NCI-H446 treated with DMSO at 0.1 percent for 48 hours (cell line): ENCODE results near the gene ZDHHC7.
"Not testable (repeated sequence)": the region's sequence is repeated elsewhere in the genome, so short reads cannot be mapped to it uniquely, and the experiment has no call there.

Source experiments
- DNase-seq: peaks from one replicate; lab custom pipeline; 2025; lab: John Stamatoyannopoulos, UW

The ZDHHC7 gene

GRCh38 chr16:85010931-85011845, at the start of gene ZDHHC7:
Gene ZDHHC7 (minus strand): TSS chr16:85011535. CDS start chr16:84990618, 20,917 bp downstream.
- peak; percentile 51 for DNase-seq

- DNase-seq, result no peak
Measured at GRCh38 chr16:85058909-85059308, 47.6 kb upstream of the ZDHHC7 start.

DNA sequence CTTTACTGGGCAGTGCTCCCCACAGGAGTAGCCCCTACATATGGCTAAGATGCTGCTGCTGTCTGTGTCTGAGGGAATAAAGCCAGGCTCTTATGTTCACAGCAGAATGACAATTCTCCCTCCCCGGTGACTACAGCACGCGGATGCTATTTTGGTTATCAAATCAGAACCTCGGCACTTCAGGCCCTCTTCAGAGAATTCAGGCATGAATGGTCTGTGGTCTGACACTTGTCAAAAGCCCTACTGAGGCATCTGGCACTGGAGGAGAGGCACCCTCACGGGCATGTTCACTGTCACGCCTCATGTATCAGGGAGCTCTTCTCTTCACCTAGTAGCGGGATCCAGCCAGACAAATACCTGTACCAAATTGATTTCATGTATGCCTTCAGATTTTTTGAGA, 46.6 kb upstream of the ZDHHC7 start:
- DNase-seq, result no peak

- DNase-seq, result no peak
Measured at GRCh38 chr16:85057212-85057889, 46.0 kb upstream of the ZDHHC7 start.

GRCh38 chr16:85056211-85056748, 44.9 kb upstream of the ZDHHC7 start:
- DNase-seq, result no peak

DNA sequence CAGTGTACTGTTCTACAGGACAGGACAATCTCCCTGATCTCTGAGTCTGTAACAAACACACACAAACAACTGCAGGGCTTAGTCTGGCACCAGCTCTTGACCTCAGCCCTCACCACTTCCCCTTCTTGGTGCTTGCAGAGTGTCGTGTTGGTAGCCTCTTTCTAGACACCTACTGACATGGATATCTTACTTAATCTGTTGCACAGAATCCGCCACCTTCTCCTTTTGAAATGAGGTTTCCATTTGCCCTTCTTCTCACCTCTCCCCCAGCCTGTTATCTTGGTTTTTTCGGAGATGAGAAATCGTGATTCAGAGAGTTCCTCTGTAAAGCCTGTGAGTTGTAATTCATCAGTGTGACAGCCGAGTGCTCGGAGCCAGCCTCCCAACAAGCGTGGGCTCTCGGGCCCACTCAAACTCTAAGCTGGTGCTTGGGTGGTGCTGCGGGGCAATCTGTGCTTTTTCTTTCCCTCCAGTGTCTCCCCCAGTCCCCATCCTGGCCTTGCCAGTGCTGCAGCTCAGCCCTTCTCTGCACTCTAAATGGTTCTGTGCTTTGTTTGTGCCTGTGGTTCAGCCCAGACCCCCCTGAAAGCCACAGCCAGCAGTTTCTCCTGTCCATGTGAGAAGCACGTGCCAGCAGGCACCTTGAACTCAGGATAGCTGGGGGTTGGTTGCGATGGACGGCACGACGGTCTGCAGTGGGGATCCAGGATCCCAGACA, 44.3 kb upstream of the ZDHHC7 start:
- no peak for DNase-seq

DNA sequence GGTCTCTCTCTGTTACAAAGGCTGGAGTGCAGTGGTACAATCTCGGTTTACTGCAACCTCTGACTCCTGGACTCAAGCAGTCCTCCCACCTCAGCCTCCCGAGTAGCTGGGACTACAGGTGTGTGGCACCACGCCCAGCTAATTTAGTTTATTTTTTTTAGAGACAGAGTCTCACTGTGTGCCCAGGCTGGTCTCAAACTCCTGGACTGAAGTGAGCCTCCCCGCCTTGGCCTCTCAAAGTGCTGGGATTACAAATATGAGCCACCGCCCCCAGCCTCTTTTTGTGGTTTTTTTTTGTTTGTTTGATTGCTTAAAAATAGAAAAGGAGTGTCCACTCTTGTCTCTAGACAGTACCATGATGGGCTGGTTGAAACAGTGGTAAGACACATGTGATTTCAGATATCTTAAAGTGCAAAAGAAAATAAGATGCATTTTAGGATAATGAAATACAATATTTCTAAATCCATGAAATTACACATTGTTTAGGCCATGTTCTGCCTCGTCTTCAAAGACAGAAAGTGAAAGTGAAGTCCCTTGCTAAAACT, 43.7 kb upstream of the ZDHHC7 start:
- DNase-seq, result no peak

DNA sequence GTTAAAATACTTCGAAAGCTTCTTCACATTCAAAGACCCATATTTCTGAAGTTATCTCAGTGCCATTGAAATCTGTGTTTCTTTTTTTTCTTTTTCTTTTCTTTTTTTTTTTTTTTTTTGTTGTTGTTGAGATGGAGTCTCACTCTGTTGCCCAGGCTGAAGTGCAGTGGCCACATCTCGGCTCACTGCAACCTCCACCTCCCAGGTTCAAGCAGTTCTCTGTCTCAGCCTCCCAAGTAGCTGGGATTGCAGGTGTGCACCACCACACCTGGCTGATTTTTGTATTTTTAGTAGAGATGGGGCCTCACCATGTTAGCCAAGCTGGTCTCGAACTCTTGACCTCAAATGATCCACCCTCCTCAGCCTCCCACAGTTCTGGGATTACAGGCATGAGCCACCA, 43.0 kb upstream of the ZDHHC7 start:
- not testable (repeated sequence) for DNase-seq

DNA sequence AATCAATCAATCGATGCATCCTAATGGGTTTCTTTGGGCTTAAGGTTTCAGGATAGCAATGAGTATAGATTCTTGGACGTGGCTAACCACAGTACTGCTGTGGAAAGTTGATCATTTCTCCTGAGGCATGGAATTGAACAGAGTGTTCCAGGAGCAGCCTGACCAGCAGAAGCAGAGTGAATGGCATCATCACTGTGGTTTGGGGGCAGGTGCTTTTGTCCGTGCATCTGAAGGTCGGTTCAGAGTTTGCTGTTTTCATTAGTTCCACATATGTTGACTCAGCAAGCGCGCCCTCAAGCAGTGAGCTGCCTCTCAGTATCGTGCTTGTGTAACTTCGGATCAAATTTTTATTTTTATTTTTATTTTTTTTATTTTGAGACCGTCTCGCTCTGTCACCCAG, 41.2 kb upstream of the ZDHHC7 start:
- no peak for DNase-seq

DNA sequence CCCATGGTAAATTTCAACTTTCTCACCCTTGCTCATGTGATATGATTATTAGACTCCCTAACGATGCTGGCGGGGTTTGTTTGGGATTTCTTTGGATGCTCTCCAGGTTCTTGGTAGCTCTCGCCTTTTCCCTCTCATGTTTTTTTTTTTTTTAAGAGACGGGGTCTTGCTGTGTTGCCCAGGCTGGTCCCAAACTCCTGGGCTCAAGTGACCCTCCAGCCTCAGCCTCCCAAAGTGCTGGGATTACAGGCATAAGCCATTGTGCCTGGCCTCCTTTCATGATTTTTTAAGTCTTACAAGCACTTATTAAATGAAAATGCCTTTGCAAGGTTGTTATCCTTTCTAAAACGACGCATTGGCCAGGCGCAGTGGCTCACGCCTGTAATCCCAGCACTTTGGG, 40.3 kb upstream of the ZDHHC7 start:
- DNase-seq, result no peak

DNA sequence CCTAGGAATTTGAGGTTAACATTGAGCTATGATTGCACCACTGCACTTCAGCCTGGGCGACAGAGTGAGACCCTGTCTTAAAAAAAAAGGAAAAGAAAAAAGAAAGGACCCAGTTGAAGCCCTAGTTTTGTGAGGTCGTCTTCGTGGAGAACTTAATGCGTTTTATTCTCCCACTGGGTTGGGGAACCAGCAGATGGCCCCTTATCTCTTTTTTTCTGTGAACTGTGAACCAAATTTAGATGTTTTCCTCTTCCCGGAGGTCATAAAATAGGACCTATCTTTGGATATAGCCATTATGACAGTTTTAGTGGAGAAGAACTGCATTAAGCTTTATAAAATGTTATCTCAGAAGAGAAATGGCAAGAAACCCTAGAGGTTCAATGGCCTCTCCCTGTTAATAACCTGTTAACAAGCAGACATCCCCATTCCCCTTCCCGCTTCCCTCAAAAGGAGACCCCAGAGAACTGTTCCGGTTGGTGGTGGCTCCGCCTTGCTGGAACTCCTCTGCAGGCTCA, 39.8 kb upstream of the ZDHHC7 start:
- DNase-seq, result no peak

GRCh38 chr16:85049706-85050305, 38.5 kb upstream of the ZDHHC7 start:
- no peak for DNase-seq

DNA sequence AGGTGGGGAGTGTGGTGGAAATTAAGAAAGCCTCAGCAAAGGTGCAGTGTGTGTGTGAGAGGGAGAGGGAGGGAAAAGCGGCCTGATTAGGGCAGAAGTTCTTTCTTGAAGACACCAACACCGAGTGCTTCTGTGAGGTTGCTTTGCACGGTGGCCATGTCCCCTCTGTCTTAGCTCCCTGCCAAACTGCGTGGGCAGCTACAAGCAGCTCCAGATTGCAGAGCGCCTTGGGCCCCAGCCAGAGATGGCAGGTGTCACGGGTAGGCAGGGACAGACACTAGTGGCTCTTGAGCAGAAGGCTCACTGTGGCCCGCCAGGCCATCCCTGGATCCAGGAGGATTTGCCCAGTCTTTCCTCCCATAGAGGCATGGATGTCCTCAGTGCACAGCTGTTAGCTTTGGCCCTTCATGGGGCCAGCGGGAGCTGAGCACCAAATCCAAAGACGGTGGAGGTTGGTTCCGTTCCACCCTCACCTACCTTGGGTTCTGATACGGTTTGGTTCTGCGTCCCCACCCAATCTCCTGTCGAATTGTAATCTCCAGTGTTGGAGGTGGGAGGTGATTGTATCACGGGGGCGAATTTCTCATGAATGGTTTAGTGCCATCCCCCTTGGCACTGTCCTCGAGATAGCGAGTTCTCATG, 37.7 kb upstream of the ZDHHC7 start:
- DNase-seq, result no peak

DNA sequence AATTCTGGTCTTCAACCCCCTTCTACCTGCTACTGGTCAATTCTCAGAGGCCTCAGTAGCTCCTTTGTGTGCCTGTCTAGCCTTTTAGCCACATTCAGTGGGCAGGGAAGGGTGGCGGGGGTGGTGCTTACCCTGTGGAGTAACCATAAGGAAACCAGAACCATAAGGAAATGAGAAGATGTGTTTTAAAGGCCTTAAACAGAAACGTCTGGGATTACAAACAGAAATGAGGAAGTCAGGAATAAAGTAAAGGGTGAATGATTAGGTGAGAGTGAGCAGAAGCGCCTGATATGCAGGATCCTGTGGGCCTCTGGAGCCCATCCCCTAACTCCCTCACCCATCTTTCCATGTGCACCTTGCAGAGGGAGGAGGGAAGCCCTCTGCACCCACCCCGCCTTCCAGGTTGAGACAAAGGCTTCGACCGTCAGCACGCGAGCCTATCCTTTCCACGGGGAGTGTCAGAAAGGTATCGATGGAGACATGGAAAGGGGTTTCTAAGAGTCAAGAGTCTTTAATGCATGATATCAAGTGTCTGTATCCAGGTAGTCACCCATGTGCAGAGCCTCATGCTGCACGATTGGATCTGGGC, 36.6 kb upstream of the ZDHHC7 start:
- DNase-seq, result no peak

- no peak for DNase-seq
Measured at GRCh38 chr16:85046931-85047866, 35.9 kb upstream of the ZDHHC7 start.

DNA sequence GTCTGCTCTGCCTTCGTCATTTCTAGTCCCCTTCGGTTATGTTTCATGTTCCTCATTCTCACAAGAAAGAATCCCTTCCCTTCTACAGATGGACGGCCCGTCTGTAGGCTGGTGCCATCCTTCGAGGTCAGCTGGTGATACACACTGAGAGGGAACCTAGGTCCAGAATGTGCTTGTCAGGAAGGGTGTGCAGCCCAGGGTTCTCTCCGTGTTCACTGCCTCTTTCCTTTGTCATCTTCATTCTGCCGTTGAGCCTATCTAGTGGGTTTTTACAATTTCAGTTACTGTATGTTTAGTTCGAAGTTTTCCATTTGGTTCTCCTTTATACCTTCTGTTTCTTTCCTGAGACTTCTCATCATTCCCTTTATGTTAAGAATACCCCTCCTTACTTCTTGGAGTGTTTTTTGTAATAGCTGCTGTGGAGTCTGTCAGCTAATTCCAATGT, 35.2 kb upstream of the ZDHHC7 start:
- no peak for DNase-seq

DNA sequence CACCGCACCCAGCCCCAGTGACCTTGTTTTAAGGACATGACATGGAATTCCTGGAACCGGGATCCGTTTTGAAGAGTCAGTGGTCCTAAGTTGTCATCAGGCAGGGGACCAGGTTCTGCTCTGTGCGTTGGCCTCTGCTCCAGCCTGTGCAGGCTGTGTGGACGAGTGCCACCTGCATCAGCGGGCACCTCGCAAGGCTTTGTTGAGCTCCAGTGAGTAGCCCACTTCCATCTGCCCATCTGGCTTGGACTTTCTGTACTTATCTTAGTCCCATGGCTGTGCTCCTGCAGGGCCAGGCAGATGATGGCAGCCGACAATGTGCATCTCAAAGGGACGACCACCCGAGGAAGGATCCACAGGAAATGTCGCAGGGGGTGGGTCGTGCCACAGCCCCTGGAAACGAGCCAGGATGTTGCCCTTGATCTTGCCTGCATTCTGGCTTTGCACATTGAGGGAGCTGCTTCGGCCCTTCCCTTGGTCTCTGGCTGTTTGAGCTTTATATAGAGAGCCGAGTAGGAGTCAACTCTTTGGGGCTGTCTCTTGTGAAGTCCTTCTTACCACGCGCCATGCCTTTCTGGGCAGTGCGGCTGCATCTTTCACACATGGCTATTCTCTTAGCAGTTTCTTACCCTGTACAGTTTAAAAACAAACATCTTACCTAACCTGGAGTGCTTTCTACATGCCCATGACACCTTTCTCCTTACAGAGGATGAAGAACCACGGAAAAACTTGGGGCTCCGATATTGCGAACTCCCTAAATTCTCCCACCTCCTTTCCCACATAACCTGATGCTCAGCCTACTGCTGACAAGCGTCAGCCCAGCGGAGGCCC, 34.5 kb upstream of the ZDHHC7 start:
- no peak for DNase-seq

GRCh38 chr16:85045077-85045476, 33.7 kb upstream of the ZDHHC7 start:
- no peak for DNase-seq
